GM18870 (cell line): ENCODE results near the gene BOD1.

Source experiments
- ATAC-seq: cut with Tn5 transposase; IDR thresholded peaks from one replicate; pipeline ENCODE4 v1.9.1; 2021; ENCODE audit warnings: moderate library complexity; ENCODE audit not compliant: unreplicated experiment

The BOD1 gene

GRCh38 chr5:173616577-173617118 lies at the start of gene BOD1:
Gene BOD1 (minus strand): TSS chr5:173616650. CDS start chr5:173616436, 214 bp downstream.
- peak; percentile 94 for ATAC-seq

DNA sequence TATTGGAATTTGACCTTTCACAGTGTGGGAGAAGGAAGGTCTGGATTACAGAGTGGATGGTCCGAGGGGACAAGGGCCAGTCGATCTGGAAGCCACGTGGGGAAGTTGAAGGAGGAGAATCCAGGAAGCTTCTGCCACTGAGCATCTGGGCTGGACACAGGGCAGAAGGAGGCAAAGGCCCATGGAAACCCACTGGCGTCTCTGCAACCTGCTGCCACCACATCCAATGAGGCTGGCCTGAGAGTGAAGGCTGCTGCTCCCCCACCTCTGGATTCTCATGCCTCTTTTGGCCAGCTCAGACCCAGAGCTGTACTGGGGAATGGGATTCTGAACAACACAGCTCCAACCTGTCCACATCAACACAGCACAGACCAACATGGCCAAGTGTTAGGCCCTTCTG lies 48.9 kb upstream of the BOD1 start:
- no peak for ATAC-seq

DNA sequence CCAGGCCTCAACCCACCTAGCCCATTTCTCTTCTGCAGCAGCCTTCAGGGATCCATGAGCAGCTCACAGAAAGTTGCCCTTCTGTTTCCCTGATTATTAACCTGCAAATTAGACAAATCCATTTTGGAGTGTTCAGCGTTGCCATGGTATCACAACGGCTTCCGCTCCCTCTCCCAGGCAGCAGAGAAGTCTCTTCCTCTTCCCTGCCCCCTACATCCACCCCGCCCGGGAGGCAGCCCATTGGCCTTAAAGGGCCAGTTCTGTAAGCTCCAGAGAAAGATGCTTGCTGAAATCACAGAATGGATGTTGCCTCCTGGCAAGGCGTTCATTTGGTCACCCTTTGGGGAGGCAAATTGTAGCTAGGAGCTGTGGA lies 47.7 kb upstream of the BOD1 start:
- no peak for ATAC-seq

GRCh38 chr5:173663352-173664153 lies 47.1 kb upstream of the BOD1 start:
- no peak for ATAC-seq

- ATAC-seq: no peak
Observed at GRCh38 chr5:173662581-173663351, 46.3 kb upstream of the BOD1 start.

GRCh38 chr5:173660481-173661280 lies 44.2 kb upstream of the BOD1 start:
- ATAC-seq: no peak

GRCh38 chr5:173659423-173659822 lies 43.0 kb upstream of the BOD1 start:
- ATAC-seq: no peak

GRCh38 chr5:173657741-173658356 lies 41.4 kb upstream of the BOD1 start:
- ATAC-seq: no peak

GRCh38 chr5:173655196-173655797 lies 38.8 kb upstream of the BOD1 start:
- no peak for ATAC-seq

DNA sequence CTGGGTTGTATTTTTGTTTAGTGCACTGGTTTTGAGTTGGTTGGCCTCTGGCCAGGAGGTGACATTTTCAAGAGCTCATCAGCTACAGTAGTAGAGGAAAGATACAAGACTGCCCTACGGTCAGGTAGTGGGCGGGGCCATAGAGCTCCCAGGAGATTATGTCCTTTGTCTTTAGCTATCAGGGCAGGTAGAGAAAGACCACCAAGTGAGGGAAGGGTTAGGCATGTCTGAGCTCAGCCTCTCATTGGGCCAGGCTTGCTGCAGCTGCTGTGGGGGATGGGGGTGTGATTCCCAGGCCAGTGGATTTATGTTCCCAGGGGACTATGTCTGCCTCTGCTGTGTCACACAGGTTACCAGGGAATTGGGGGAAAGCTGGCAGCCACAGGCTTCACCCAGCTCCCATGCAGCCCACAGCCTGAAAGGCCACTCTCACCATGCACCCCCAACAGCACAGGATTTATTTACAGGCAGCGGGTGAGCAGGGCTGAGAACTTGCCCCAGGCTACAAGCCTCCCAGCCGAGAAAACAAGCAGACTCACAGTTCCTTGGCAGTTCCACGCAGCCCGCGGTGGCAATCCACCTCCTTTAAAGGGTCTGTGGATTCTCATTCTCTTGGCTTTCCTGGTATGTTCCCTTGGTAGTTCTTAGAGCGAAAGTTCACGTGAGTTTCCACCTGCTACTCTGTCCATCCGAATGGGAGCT lies 37.5 kb upstream of the BOD1 start:
- no peak for ATAC-seq

DNA sequence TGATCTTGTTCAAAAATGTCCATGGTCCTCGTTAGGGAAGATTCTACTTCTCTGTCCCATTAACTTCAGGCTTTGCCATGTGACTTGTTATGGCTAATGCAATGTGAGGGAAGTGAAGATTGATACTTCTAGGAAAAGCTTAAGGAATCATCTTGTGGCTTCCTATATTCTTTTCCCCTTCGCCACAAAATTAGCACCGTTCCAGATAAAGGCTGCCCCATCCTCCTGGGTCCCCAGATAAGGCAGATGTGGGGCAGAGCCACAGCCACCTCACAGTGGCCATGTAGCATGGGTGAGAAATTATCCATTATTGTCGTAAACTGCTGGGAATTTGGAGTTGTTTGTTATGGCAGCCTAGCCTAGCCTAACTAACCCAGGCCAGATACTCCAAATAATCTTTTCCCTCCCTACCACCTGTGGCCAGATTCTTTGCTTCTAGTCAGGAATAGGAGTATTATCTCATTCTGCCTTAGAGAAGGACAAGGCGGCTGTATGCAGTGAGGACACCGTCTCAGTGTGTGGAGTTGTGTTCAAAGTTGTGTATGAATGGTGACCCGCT lies 31.9 kb upstream of the BOD1 start:
- no peak for ATAC-seq

DNA sequence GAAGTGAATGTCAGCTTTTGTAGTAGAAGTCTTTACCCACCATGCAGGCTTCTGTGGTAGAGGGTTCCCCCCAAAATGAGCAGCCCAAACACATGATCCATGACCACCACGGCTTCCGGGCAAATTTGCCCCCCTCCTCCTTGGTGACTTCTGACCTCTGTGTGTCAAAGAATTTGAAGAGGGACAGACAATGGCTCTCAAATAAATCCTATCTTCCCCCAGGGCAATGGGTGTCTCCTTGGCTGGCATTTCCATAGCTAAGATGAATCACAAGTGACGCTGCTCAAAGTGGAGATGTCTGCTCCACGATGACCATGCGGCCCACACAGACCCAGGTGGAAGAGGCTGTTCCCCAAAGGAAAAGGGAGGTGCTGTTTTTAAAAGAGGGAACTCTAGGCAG lies 30.2 kb upstream of the BOD1 start:
- ATAC-seq: no peak

DNA sequence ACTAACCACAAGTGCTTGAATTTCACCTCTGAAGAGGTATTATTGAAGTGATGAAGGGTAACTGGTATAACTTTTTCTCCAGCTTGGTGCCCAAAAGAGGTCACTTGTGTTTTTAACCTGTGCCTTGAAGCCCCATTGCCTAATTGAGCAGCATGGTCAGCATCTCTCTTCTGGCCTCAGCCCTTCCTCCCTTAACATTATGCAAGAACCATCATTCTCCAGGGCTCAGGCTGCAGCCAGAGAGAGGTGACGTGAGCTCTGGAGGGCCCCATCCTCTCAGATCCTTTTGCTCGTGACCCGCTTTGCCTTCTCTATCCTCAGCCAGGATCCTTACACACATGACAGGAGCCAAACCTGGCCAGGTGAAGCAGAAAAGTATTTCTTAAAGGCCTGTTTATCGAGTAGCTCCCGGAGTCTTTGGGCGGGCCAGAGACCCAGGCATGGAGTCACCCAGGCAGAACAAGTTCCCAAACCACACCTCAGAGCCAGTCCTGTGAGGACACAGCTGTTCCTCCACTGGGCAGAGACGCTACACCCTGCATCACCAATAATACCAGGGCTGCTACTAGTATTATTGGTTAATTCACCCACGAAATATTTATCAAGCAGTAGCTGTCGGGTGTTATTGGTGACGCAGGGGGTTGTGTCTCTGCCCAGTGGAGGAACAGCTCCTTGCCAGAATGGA lies 29.6 kb upstream of the BOD1 start:
- ATAC-seq: no peak

DNA sequence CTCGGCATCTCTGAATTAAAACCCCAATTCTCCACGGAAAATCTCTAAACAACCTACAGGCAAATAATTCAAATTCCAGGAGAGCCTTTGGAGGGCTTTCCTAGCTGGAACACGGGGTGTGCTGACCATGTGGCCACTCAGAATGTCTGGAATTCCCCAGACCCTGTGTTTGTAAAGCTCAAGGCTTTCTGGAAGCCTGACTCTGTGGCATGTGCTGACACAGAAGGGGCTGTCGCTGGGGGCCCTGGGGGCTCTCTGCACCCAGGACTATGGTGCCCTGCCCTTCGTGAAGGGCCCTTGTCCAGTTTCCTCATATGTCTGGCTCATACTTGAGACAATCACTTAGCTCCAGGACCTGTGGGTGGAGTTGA lies 29.0 kb upstream of the BOD1 start:
- ATAC-seq: no peak

GRCh38 chr5:173644673-173645436 lies 28.4 kb upstream of the BOD1 start:
- no peak for ATAC-seq

- ATAC-seq: peak; percentile 65
Observed at GRCh38 chr5:173643964-173644363, 27.5 kb upstream of the BOD1 start.

DNA sequence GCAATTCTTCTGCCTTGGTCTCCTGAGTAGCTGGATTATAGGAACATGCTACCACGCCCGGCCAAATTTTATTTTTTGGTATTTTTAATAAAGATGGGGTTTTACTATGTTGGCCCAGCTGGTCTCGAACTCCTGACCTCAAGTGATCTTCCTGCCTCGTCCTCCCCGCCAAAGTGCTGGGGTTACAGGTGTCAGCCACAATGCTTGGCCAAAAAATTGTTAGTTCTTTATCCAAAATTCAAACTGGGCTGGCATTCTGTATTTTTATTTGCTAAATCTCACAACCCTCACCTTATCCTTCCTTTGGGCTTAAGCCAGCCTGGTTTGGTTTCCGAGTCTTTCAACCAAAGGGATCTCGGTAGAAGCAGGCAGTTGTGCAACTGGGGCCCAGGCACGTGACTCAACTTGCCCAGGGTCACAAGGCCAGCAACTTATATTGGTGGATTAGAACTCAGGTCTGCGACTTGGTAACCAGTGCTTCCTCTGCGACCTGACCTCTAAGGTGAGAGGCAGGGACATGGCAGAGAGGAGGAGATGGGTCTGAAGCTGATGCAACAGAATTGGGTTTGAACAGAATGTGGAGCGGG lies 26.5 kb upstream of the BOD1 start:
- ATAC-seq: no peak
